MCF 10A (cell line): Measurements from ENCODE around the gene OR1I1. TPM values are rescaled to one million over a fixed set of nuclear protein-coding genes. Genes with fewer than 3 reads are reported as not detected.

Experiments
- BruUV-seq: library from RNA; stranded (reverse); fragments of 400-500 nt; replicated peaks from 2 replicates; lab custom pipeline; 2021; lab: Mats Ljungman, UMichigan
- CTCF ChIA-PET: fragments of 300-600 bp; sonication (Branson Sonifier 250); formaldehyde crosslinking; extraction: SDS; loops from one replicate; lab custom pipeline; 2021; ENCODE audit warnings: antibody characterized with exemption, inconsistent platforms; lab: Yijun Ruan, JAX
- POLR2A ChIA-PET: fragments of 300-600, 350-650 bp; sonication (Branson Sonifier 250); formaldehyde crosslinking; extraction: SDS; loops from one replicate; lab custom pipeline; 2020; ENCODE audit warnings: antibody characterized with exemption, inconsistent platforms; lab: Yijun Ruan, JAX
- DNase-seq: peaks from one replicate; pipeline ENCODE4 v3.0.0-alpha.2; 2018; ENCODE audit not compliant: unreplicated experiment
- H3K27ac Mint-ChIP-seq: one replicate; pipeline ENCODE4 v1.8.0; 2022; ENCODE audit warnings: mild to moderate bottlenecking, low read depth, mixed read lengths; ENCODE audit not compliant: unreplicated experiment
- H3K27me3 Mint-ChIP-seq: one replicate; pipeline ENCODE4 v1.8.0; 2022; ENCODE audit warnings: mixed read lengths; ENCODE audit not compliant: insufficient read depth, unreplicated experiment
- H3K36me3 Mint-ChIP-seq: one replicate; pipeline ENCODE4 v1.8.0; 2022; ENCODE audit warnings: mild to moderate bottlenecking, moderate library complexity, mixed read lengths; ENCODE audit not compliant: insufficient read depth, unreplicated experiment
- H3K4me1 Mint-ChIP-seq: one replicate; pipeline ENCODE4 v1.8.0; 2022; ENCODE audit warnings: mixed read lengths; ENCODE audit not compliant: insufficient read depth, unreplicated experiment
- H3K4me3 Mint-ChIP-seq: one replicate; pipeline ENCODE4 v1.8.0; 2022; ENCODE audit warnings: mild to moderate bottlenecking, moderate library complexity, mixed read lengths; ENCODE audit not compliant: unreplicated experiment
- H3K9me3 Mint-ChIP-seq: one replicate; pipeline ENCODE4 v1.8.0; 2022; ENCODE audit warnings: mixed read lengths; ENCODE audit not compliant: unreplicated experiment
- intact Hi-C: fragments of 100-400 bp; cut with micrococcal nuclease; formaldehyde crosslinking; loops from 2 replicates; pipeline ENCODE4 v1.14.1; 2022
- total RNA-seq: library from RNA; stranded (reverse); gene quantifications from 2 replicates; pipeline ENCODE4 v1.2.3, GENCODE V29; 2022
- TF ChIP-seq, protein P1 (sequence below): fragments of 200-600 bp; IDR thresholded peaks from one replicate; pipeline ENCODE4 v1.8.0; 2022; ENCODE audit warnings: antibody characterized with exemption, mild to moderate bottlenecking; ENCODE audit not compliant: unreplicated experiment

Gene OR1I1
- total RNA-seq, 1 experiment from 2014 or later = not detected

DNA sequence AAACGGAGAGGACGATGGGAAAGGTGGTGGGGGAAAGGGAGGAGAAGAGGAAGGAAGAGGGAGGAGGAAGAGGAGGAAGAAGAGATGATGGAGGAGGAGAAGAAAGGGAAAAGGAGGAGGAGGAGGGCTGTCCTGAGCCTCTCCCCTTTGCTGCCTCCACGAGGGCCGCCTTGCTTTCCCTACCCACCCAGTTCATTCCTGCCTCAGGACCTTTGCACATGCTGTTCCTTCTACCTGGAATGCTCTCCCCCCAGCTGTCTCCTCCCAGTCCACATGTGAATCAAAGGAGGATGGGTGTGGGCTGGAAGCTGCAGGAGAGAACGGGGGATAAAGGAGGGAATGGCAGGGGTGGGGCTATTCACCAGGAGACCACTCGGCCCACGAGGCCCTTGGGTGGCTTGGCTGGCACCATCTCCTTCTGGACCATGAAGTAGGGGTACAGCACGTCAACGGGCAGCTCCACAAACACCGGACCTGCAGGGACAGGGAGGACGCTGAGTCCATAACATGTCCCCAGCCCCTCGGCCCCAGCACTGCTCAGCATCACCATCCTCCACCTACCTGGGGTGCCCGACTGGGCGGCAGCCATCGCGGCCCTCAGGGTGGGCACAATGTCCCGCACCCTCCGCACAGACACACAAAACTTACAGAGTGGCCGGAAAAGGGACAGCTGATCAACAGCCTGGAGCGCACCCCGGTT, 40.5 kb downstream of the OR1I1 start:
- no peak for DNase-seq
- Mint-ChIP-seq H3K27me3 (no peaks in the 10 kb centered on the region), H3K4me3 (no peak overlapping the region), H3K4me1 (peaks cover 8% of the 10 kb centered on the region), H3K36me3 (peaks cover 51% of the 10 kb centered on the region), H3K9me3 (no peaks in the 10 kb centered on the region), H3K27ac (no peak overlapping the region)
- TF ChIP-seq, protein P1, sequence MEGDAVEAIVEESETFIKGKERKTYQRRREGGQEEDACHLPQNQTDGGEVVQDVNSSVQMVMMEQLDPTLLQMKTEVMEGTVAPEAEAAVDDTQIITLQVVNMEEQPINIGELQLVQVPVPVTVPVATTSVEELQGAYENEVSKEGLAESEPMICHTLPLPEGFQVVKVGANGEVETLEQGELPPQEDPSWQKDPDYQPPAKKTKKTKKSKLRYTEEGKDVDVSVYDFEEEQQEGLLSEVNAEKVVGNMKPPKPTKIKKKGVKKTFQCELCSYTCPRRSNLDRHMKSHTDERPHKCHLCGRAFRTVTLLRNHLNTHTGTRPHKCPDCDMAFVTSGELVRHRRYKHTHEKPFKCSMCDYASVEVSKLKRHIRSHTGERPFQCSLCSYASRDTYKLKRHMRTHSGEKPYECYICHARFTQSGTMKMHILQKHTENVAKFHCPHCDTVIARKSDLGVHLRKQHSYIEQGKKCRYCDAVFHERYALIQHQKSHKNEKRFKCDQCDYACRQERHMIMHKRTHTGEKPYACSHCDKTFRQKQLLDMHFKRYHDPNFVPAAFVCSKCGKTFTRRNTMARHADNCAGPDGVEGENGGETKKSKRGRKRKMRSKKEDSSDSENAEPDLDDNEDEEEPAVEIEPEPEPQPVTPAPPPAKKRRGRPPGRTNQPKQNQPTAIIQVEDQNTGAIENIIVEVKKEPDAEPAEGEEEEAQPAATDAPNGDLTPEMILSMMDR = no peak
- no TSS peak for BruUV-seq
- POLR2A ChIA-PET = interaction anchor here (0.7 kb wide), 2 partner anchors 14 to 297 kb away, joined by 3 to 4 read pairs; no protein-coding TSS in a partner anchor
- intact Hi-C loops = no loop called here
- CTCF ChIA-PET = interaction anchor here (1.4 kb wide), 1 partner anchor 21 kb away, joined by 4 read pairs; no protein-coding TSS in a partner anchor

DNA sequence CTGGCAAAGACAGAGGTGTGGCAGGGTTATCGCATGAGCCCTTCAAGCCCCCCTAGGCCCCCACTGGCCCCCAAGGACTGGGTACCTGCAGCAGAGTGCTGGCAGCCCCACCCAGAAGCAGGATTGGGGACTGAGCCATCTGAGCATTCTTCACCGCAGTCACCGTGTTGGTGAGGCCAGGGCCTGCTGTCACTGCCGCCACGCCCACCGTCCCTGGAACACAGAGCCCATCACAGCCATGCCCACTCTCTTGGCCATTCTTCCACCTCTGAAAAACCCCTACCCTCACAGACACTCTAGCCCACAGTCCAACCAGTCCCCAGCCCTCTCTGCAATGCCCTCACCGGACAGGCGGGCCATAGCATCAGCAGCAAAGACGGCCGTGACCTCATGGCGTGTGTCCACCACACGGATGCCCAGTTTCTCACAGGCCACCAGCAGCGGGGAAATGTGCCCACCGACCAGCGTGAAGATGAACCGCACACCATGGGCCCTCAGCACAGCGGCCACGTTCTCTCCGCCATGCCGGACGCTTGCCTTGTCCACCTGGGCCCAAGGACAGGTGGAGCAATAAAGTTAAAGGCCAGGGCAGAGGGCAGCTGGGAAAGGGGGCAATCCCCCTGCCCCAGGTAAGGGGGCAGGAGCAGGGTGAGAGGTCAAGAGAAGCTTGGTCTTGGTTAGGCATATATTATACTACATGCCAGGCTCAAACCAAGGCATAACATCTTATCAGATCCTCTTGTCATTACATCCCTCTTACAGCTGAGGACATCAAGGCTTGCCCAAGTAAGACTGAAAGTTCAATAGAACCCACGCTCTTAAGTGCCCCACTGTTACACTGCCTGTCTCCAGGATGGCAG, 41.2 kb downstream of the OR1I1 start:
- no TSS peak for BruUV-seq
- Mint-ChIP-seq H3K4me1 (peaks cover 8% of the 10 kb centered on the region), H3K9me3 (no peaks in the 10 kb centered on the region), H3K27me3 (no peaks in the 10 kb centered on the region), H3K4me3 (no peak overlapping the region), H3K27ac (peak overlapping the region; percentile 89), H3K36me3 (peaks cover 56% of the 10 kb centered on the region)
- TF ChIP-seq, protein P1 = no peak
- POLR2A ChIA-PET = no interaction called here
- CTCF ChIA-PET = interaction anchor here (0.6 to 1.0 kb wide), 2 partner anchors 15 to 606 kb away, joined by 3 read pairs; no protein-coding TSS in a partner anchor
- no peak for DNase-seq
- intact Hi-C loops = no loop called here

DNA sequence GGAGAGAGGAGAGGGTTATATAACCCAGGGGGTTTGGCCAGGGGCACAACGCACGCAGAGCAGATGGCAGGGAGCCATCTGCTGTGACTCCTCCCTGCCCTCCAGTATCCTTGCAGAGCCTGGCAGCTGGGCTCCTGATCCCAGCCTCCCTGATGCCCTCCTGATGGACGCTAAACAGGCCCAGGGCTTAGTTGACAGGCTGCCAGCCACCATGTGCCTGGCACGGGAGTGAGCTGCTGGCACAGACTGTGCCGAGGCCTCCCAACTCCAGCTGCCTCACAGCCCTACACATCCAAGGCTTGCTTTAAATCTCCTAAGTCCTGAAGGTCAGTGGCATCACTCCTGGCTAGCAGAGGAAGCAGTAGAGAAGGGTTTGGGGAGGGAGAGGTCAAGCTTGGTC, 41.9 kb downstream of the OR1I1 start:
- H3K27me3 Mint-ChIP-seq = no peaks in the 10 kb centered on the region
- POLR2A ChIA-PET = interaction anchor here (0.7 to 1.1 kb wide), 4 partner anchors 8 to 72 kb away, joined by 3 to 4 read pairs (median 3); no protein-coding TSS in a partner anchor
- H3K4me1 Mint-ChIP-seq = peaks cover 8% of the 10 kb centered on the region
- CTCF ChIA-PET = interaction anchor here (0.6 to 1.0 kb wide), 3 partner anchors 16 to 629 kb away, joined by 3 to 4 read pairs (median 3); no protein-coding TSS in a partner anchor
- no peaks in the 10 kb centered on the region for H3K9me3 Mint-ChIP-seq
- BruUV-seq = no TSS peak
- TF ChIP-seq, protein P1 = no peak
- DNase-seq = peak; percentile 27
- H3K27ac Mint-ChIP-seq = peak overlapping the region; percentile 89
- H3K36me3 Mint-ChIP-seq = peaks cover 51% of the 10 kb centered on the region
- peak overlapping the region; percentile 93 for H3K4me3 Mint-ChIP-seq
- intact Hi-C loops = no loop called here
